Mesenchymal stem cell (in vitro differentiated cells and primary cell): Measurements from ENCODE around the gene DPF3.

Source experiments
- DNase-seq: peaks from one replicate; pipeline ENCODE4 v3.0.0-alpha.2; 2013
- H2AFZ ChIP-seq: one replicate; pipeline ENCODE4 v1.6.1; 2013; ENCODE audit warnings: low read depth, mild to moderate bottlenecking, control low read depth, inconsistent platforms, low read length, moderate library complexity
- H2AK5ac ChIP-seq: 2 replicates; pipeline ENCODE4 v1.6.1; 2013; ENCODE audit warnings: low read length, moderate library complexity, mild to moderate bottlenecking, inconsistent platforms; ENCODE audit not compliant: severe bottlenecking
- H2BK120ac ChIP-seq: one replicate; pipeline ENCODE4 v1.6.1; 2013; ENCODE audit warnings: low read depth, mild to moderate bottlenecking, inconsistent platforms, low read length, moderate library complexity
- H2BK12ac ChIP-seq, 2 experiments: one replicate each; pipeline ENCODE4 v1.6.1; 2013; ENCODE audit warnings: inconsistent platforms in 2 of 2, low read length in 2 of 2, mild to moderate bottlenecking in 2 of 2, moderate library complexity in 2 of 2, control low read depth in 1 of 2
- H2BK15ac ChIP-seq: one replicate; pipeline ENCODE4 v1.6.1; 2013; ENCODE audit warnings: mild to moderate bottlenecking, low read depth, inconsistent platforms; ENCODE audit not compliant: poor library complexity, severe bottlenecking
- H2BK5ac ChIP-seq: 2 replicates; pipeline ENCODE4 v1.6.1; 2013; ENCODE audit warnings: low read depth, mild to moderate bottlenecking, low read length, control low read depth, inconsistent platforms; ENCODE audit not compliant: poor library complexity, severe bottlenecking
- H3K14ac ChIP-seq, 2 experiments: one replicate each; pipeline ENCODE4 v1.6.1; 2013; ENCODE audit warnings: inconsistent platforms in 2 of 2, low read length in 2 of 2, control low read depth in 1 of 2, mild to moderate bottlenecking in 1 of 2, moderate library complexity in 1 of 2
- H3K18ac ChIP-seq, 2 experiments: one replicate each; pipeline ENCODE4 v1.6.1; 2013; ENCODE audit warnings: inconsistent platforms in 2 of 2, low read length in 2 of 2, control low read depth in 1 of 2, low read depth in 1 of 2, mild to moderate bottlenecking in 1 of 2
- H3K23ac ChIP-seq, 2 experiments: one replicate each; pipeline ENCODE4 v1.6.1; 2013; ENCODE audit warnings: inconsistent platforms in 2 of 2, low read length in 2 of 2, mild to moderate bottlenecking in 2 of 2, moderate library complexity in 2 of 2, control low read depth in 1 of 2
- H3K27ac ChIP-seq: 2 replicates; pipeline ENCODE4 v1.5.1; 2013; ENCODE audit warnings: mild to moderate bottlenecking, moderate library complexity, low read length, control low read depth, inconsistent platforms; ENCODE audit not compliant: poor library complexity, severe bottlenecking
- H3K27me3 ChIP-seq, 2 experiments: 2 replicates each; pipeline versions ENCODE4 v1.6.1 to v1.7.0; 2013; ENCODE audit warnings: low read length in 2 of 2, mild to moderate bottlenecking in 2 of 2, moderate library complexity in 2 of 2, control low read depth in 1 of 2, inconsistent platforms in 1 of 2; ENCODE audit not compliant: control insufficient read depth in 1 of 2, insufficient read depth in 1 of 2
- H3K36me3 ChIP-seq, 2 experiments: 2 replicates each; pipeline versions ENCODE4 v1.6.1 to v1.7.0; 2013; ENCODE audit warnings: low read length in 2 of 2, control low read depth in 1 of 2, inconsistent platforms in 1 of 2, low read depth in 1 of 2, mild to moderate bottlenecking in 1 of 2; ENCODE audit not compliant: insufficient read depth in 2 of 2, control insufficient read depth in 1 of 2
- H3K4ac ChIP-seq, 2 experiments: one replicate each; pipeline ENCODE4 v1.6.1; 2013; ENCODE audit warnings: inconsistent platforms in 2 of 2, low read length in 2 of 2, mild to moderate bottlenecking in 2 of 2, moderate library complexity in 2 of 2, control low read depth in 1 of 2, low read depth in 1 of 2
- H3K4me1 ChIP-seq: 2 replicates; pipeline ENCODE4 v1.6.1; 2013; ENCODE audit warnings: low read depth, low read length, control low read depth; ENCODE audit not compliant: control insufficient read depth, insufficient read depth
- H3K4me2 ChIP-seq: 2 replicates; pipeline ENCODE4 v1.6.1; 2013; ENCODE audit warnings: low read length, mild to moderate bottlenecking, inconsistent platforms; ENCODE audit not compliant: poor library complexity, severe bottlenecking
- H3K4me3 ChIP-seq, 2 experiments: 2 replicates each; pipeline versions ENCODE4 v1.5.1 to v1.7.0; 2013; ENCODE audit warnings: low read length in 2 of 2, mild to moderate bottlenecking in 2 of 2, control low read depth in 1 of 2, low read depth in 1 of 2; ENCODE audit not compliant: insufficient read depth in 1 of 2
- H3K79me1 ChIP-seq: replicated peaks from 2 replicates; pipeline ENCODE4 v1.6.1; 2013; ENCODE audit warnings: mild to moderate bottlenecking, control low read depth, low read length, inconsistent platforms; ENCODE audit not compliant: poor library complexity, severe bottlenecking
- H3K9ac ChIP-seq: 2 replicates; pipeline ENCODE4 v1.7.0; 2013; ENCODE audit warnings: mild to moderate bottlenecking, low read length, moderate library complexity
- H3K9me3 ChIP-seq: 2 replicates; pipeline ENCODE4 v1.7.0; 2013; ENCODE audit warnings: mild to moderate bottlenecking, low read length; ENCODE audit not compliant: control insufficient read depth
- H4K8ac ChIP-seq: one replicate; pipeline ENCODE4 v1.6.1; 2013; ENCODE audit warnings: inconsistent platforms, mild to moderate bottlenecking, low read length, moderate library complexity
- H4K91ac ChIP-seq: one replicate; pipeline ENCODE4 v1.6.1; 2013; ENCODE audit warnings: mild to moderate bottlenecking, low read length, inconsistent platforms
- WGBS: methylation state at CpG from one replicate; pipeline ENCODE4 v1.1.7; 2013; ENCODE audit warnings: mixed read lengths; 5-methylcytosine and 5-hydroxymethylcytosine counted together

The DPF3 gene

DNA sequence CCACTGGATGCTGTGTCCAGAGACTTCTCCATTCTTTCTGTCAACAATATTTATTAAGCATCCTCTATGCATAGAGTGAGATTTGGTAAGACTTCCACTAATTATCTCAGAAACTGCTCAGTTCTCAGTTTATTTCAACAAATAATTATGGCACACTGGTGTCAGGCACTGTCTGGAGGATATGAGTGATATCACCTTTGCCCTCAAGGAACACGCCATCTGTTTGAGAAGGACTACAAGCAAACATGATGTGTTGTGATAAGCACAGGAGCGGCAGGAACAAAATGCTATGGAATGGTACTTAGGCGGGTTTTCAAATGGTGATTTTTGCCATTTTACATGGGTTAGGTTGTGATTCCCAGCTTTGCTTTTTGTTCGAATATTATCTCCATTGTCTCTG is 229.2 kb downstream of the DPF3 start:
- peak overlapping the region; percentile 48 to 69 for H3K18ac ChIP-seq
- H2AFZ ChIP-seq = no peak overlapping the region
- H2BK12ac ChIP-seq = no peak overlapping the region
- 28% methylated on average over 4 of the region's 4 CpGs for WGBS
- peak overlapping the region; percentile 2 for H3K9ac ChIP-seq
- no peak overlapping the region for H3K23ac ChIP-seq
- H4K91ac ChIP-seq = no peak overlapping the region
- H3K4me3 ChIP-seq = no peak overlapping the region
- peak overlapping the region; percentile 66 for H2BK5ac ChIP-seq
- peak overlapping the region; percentile 28 to 57 for H3K4ac ChIP-seq
- no peak overlapping the region for H3K14ac ChIP-seq
- H3K27me3 ChIP-seq = no peaks in the 10 kb centered on the region
- DNase-seq = peak; percentile 43
- H4K8ac ChIP-seq = no peak overlapping the region
- H3K79me1 ChIP-seq = peaks cover 18% of the 10 kb centered on the region
- peak overlapping the region; percentile 66 for H2AK5ac ChIP-seq
- no peaks in the 10 kb centered on the region for H3K9me3 ChIP-seq
- H3K36me3 ChIP-seq = peaks cover 0 to 17% of the 10 kb centered on the region in 2 experiments
- H2BK15ac ChIP-seq = no peak overlapping the region
- no peak overlapping the region for H2BK120ac ChIP-seq
- peak overlapping the region; percentile 95 for H3K27ac ChIP-seq
- peaks cover 11% of the 10 kb centered on the region for H3K4me1 ChIP-seq
- H3K4me2 ChIP-seq = no peak overlapping the region

DNA sequence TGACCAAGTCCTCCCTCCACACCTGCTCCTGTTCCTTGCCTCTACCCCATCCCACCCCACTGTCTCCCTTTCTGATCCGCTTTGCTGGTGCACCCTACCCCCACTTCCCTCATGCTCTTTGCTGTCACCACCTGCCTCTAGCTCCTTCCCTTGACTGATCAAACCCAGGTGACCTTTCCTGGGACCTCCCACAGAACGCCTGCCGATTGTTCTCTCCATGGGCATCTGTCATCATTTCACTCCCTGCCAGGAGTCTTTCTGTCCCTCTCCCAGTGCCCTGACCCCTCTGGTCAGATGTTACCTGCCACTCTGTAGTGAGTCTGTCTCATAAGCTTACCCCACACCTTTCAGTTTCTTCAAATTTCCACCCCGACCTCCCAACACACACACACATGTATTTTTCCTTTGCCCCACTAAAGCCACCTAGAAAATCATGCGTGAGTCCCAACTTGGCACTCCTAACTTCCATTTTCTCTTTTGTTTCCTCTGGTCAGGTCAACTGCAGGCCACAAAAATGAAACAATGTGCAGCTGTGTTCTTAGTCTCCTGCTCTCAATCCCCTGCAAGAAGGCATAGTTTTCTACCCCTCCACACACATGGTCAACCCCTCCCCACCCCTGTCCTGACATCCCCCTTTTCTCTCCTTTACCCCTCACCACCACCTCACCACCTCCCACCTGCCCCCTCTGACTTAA is 229.8 kb downstream of the DPF3 start:
- WGBS = 89% methylated on average over 5 of the region's 5 CpGs
- peak overlapping the region; percentile 95 for H3K27ac ChIP-seq
- peak overlapping the region; percentile 11 for H2BK120ac ChIP-seq
- peaks cover 11% of the 10 kb centered on the region for H3K4me1 ChIP-seq
- no peak overlapping the region for H2AFZ ChIP-seq
- peaks cover 0 to 12% of the 10 kb centered on the region in 2 experiments for H3K36me3 ChIP-seq
- peak overlapping the region; percentile 66 for H2AK5ac ChIP-seq
- H3K9ac ChIP-seq = no peak overlapping the region
- peaks cover 12% of the 10 kb centered on the region for H3K79me1 ChIP-seq
- peak; percentile 28 for DNase-seq
- peak overlapping the region; percentile 14 to 48 for H3K18ac ChIP-seq
- no peaks in the 10 kb centered on the region for H3K27me3 ChIP-seq
- H3K14ac ChIP-seq = no peak overlapping the region
- H3K4me3 ChIP-seq = no peak overlapping the region
- no peaks in the 10 kb centered on the region for H3K9me3 ChIP-seq
- no peak overlapping the region for H4K91ac ChIP-seq
- no peak overlapping the region for H3K4me2 ChIP-seq
- H2BK15ac ChIP-seq = peak overlapping the region; percentile 54
- peak overlapping the region in 1 of 2 experiments; percentile 28 for H3K4ac ChIP-seq
- no peak overlapping the region for H3K23ac ChIP-seq
- H2BK12ac ChIP-seq = peak overlapping the region in 1 of 2 experiments; percentile 67
- H4K8ac ChIP-seq = peak overlapping the region; percentile 76
- H2BK5ac ChIP-seq = peak overlapping the region; percentile 66

DNA sequence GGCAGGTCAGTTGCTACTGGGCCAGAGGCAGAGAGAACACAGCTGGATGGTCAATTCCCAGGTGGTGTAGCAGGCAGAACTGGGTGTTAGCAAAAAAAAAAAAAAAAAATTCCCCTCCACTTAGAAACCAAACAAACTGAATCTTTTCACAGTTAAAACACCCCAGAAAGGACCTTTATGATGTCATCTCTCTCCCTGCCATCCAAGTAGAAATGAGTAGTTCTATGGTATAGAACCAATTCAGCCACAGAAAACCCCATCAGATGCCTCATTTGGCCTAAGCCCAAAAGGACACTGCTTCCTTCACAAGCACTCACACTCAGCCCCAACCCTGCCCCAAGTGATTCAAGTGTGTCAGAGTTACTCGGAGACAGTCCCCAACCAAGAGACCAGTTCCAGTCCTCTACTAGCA is 230.8 kb downstream of the DPF3 start:
- Histone ChIP-seq H4K91ac (peak overlapping the region; percentile 22), H3K4ac (no peak overlapping the region), H3K18ac (peak overlapping the region in 1 of 2 experiments; percentile 63), H2BK12ac (peak overlapping the region in 1 of 2 experiments; percentile 17), H3K27me3 (no peaks in the 10 kb centered on the region), H2BK5ac (no peak overlapping the region), H3K23ac (no peak overlapping the region), H2AFZ (no peak overlapping the region), H4K8ac (peak overlapping the region; percentile 53), H2BK15ac (no peak overlapping the region), H3K27ac (peak overlapping the region; percentile 19), H3K9me3 (no peaks in the 10 kb centered on the region), H3K36me3 (peaks cover 0 to 11% of the 10 kb centered on the region in 2 experiments), H2BK120ac (no peak overlapping the region), H3K4me2 (no peak overlapping the region), H2AK5ac (peak overlapping the region; percentile 66), H3K4me1 (peaks cover 11% of the 10 kb centered on the region), H3K4me3 (no peak overlapping the region), H3K79me1 (peaks cover 11% of the 10 kb centered on the region), H3K9ac (no peak overlapping the region), H3K14ac (no peak overlapping the region)
- 100% methylated on average over 1 of the region's 1 CpG for WGBS
- DNase-seq = no peak

DNA sequence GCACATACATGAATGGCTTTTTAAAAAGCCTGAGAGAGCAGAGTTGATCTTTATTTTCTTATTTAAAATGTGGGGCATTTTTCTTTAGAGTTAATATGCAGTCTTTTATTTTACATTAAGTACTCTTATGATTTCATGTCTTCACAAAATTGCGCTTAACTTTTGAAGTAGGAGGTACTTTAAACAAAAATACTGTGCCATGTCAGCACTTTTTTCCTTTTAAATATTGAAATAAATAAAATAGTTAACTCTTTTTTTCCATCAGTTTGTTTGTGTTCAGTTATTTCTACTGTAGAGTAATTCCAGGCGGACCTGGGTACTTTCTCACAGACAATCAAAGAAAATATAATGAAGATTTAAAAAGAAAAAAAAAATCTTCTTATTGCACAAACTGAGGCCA is 231.7 kb downstream of the DPF3 start:
- no peak overlapping the region for H3K4me2 ChIP-seq
- no peak overlapping the region for H2BK120ac ChIP-seq
- no CpG with 5 or more reads among the region's 2 CpGs for WGBS
- H2BK12ac ChIP-seq = no peak overlapping the region
- no peak overlapping the region for H2BK15ac ChIP-seq
- H3K4me3 ChIP-seq = no peak overlapping the region
- no peak for DNase-seq
- H3K27me3 ChIP-seq = no peaks in the 10 kb centered on the region
- H3K79me1 ChIP-seq = peaks cover 11% of the 10 kb centered on the region
- H3K4me1 ChIP-seq = peaks cover 11% of the 10 kb centered on the region
- no peak overlapping the region for H3K18ac ChIP-seq
- H3K9ac ChIP-seq = no peak overlapping the region
- no peak overlapping the region for H4K8ac ChIP-seq
- peaks cover 0 to 11% of the 10 kb centered on the region in 2 experiments for H3K36me3 ChIP-seq
- H3K23ac ChIP-seq = no peak overlapping the region
- no peaks in the 10 kb centered on the region for H3K9me3 ChIP-seq
- H2AFZ ChIP-seq = no peak overlapping the region
- no peak overlapping the region for H2BK5ac ChIP-seq
- H3K4ac ChIP-seq = no peak overlapping the region
- H3K27ac ChIP-seq = no peak overlapping the region
- no peak overlapping the region for H4K91ac ChIP-seq
- peak overlapping the region; percentile 81 for H2AK5ac ChIP-seq
- H3K14ac ChIP-seq = no peak overlapping the region
